CD4-positive, alpha-beta T cell treated with Interleukin-15 for 4 hours (primary cell): ENCODE data around the gene EML1.

ENCODE experiments used
- DNase-seq: peaks from one replicate; pipeline ENCODE4 v3.0.0-alpha.2; 2020; ENCODE audit warnings: low spot score

Gene EML1

GRCh38 chr14:99805757-99806439, 12.7 kb downstream of the EML1 start:
- DNase-seq = no peak

- no peak for DNase-seq
These were observed 13.6 kb downstream of the EML1 start for GRCh38 chr14:99806836-99807235.

- DNase-seq = no peak
These were observed 14.4 kb downstream of the EML1 start for GRCh38 chr14:99807413-99808153.

- no peak for DNase-seq
These were observed 14.9 kb downstream of the EML1 start for GRCh38 chr14:99808154-99808505.

GRCh38 chr14:99808515-99808914, 15.3 kb downstream of the EML1 start:
- no peak for DNase-seq

GRCh38 chr14:99809360-99809759, 16.1 kb downstream of the EML1 start:
- no peak for DNase-seq

GRCh38 chr14:99809859-99810558, 16.8 kb downstream of the EML1 start:
- DNase-seq = no peak

GRCh38 chr14:99810559-99810874, 17.3 kb downstream of the EML1 start:
- no peak for DNase-seq

- no peak for DNase-seq
These were observed 19.0 kb downstream of the EML1 start for GRCh38 chr14:99812096-99812750.

GRCh38 chr14:99812892-99813291, 19.7 kb downstream of the EML1 start:
- DNase-seq = no peak

GRCh38 chr14:99815696-99816095, 22.5 kb downstream of the EML1 start:
- DNase-seq = no peak

GRCh38 chr14:99816217-99816616, 23.0 kb downstream of the EML1 start:
- DNase-seq = no peak

- no peak for DNase-seq
These were observed 23.4 kb downstream of the EML1 start for GRCh38 chr14:99816642-99817041.

- no peak for DNase-seq
These were observed 24.1 kb downstream of the EML1 start for GRCh38 chr14:99817331-99817730.

GRCh38 chr14:99818503-99819036, 25.4 kb downstream of the EML1 start:
- DNase-seq = no peak

GRCh38 chr14:99819514-99819913, 26.3 kb downstream of the EML1 start:
- DNase-seq = no peak

- DNase-seq = no peak
These were observed 27.6 kb downstream of the EML1 start for GRCh38 chr14:99820702-99821331.

- DNase-seq = no peak
These were observed 28.6 kb downstream of the EML1 start for GRCh38 chr14:99821519-99822508.

GRCh38 chr14:99822800-99823455, 29.7 kb downstream of the EML1 start:
- DNase-seq = no peak

GRCh38 chr14:99824776-99825175, 31.6 kb downstream of the EML1 start:
- DNase-seq = no peak
